H9 (cell line): ENCODE results near the gene GUCY1A1. TPM values are rescaled to one million over a fixed set of nuclear protein-coding genes. Genes with fewer than 3 reads are reported as not detected.
A peak's percentile ranks its signal among the peaks of the same experiment; 100 is the strongest.

ENCODE experiments used
- DNase-seq: peaks from one replicate; pipeline ENCODE4 v3.0.0-alpha.2; 2017
- H2AFZ ChIP-seq: one replicate; pipeline ENCODE4 v1.6.1; 2013; ENCODE audit warnings: mild to moderate bottlenecking, low read length, control low read depth, moderate library complexity
- H2AK5ac ChIP-seq: 2 replicates; pipeline ENCODE4 v1.6.1; 2013; ENCODE audit warnings: low read length, control low read depth, mixed read lengths; ENCODE audit not compliant: insufficient read length
- H2BK120ac ChIP-seq: one replicate; pipeline ENCODE4 v1.6.1; 2013; ENCODE audit warnings: low read depth, mild to moderate bottlenecking, low read length, control low read depth, inconsistent platforms; ENCODE audit not compliant: poor library complexity, severe bottlenecking
- H2BK12ac ChIP-seq: 2 replicates; pipeline ENCODE4 v1.6.1; 2013; ENCODE audit warnings: low read length, control low read depth, mixed read lengths, low read depth; ENCODE audit not compliant: insufficient read length
- H2BK15ac ChIP-seq: 2 replicates; pipeline ENCODE4 v1.6.1; 2013; ENCODE audit warnings: low read depth, low read length, control low read depth
- H2BK20ac ChIP-seq: one replicate; pipeline ENCODE4 v1.6.1; 2013; ENCODE audit warnings: low read depth, mild to moderate bottlenecking, low read length, control low read depth, inconsistent platforms; ENCODE audit not compliant: poor library complexity, severe bottlenecking
- H2BK5ac ChIP-seq: 2 replicates; pipeline ENCODE4 v1.6.1; 2013; ENCODE audit warnings: low read length, control low read depth, mixed read lengths; ENCODE audit not compliant: insufficient read length
- H3K14ac ChIP-seq: 2 replicates; pipeline ENCODE4 v1.6.1; 2013; ENCODE audit warnings: low read length, control low read depth; ENCODE audit not compliant: insufficient read depth
- H3K18ac ChIP-seq: 2 replicates; pipeline ENCODE4 v1.6.1; 2013; ENCODE audit warnings: low read depth, mild to moderate bottlenecking, mixed read lengths, low read length, control low read depth; ENCODE audit not compliant: insufficient read length
- H3K23ac ChIP-seq: 2 replicates; pipeline ENCODE4 v1.6.1; 2013; ENCODE audit warnings: low read length, control low read depth, mixed read lengths, low read depth; ENCODE audit not compliant: insufficient read length
- H3K23me2 ChIP-seq: 2 replicates; pipeline ENCODE4 v1.6.1; 2013; ENCODE audit warnings: low read depth, mild to moderate bottlenecking, mixed read lengths, low read length, control low read depth; ENCODE audit not compliant: insufficient read length, poor library complexity, severe bottlenecking
- H3K27ac ChIP-seq: 2 replicates; pipeline ENCODE4 v1.5.1; 2013; ENCODE audit warnings: low read length, control low read depth, mixed read lengths, low read depth; ENCODE audit not compliant: insufficient read length
- H3K27me3 ChIP-seq: 2 replicates; pipeline ENCODE4 v1.6.1; 2013; ENCODE audit warnings: low read length, control low read depth, inconsistent platforms; ENCODE audit not compliant: insufficient read depth
- H3K4ac ChIP-seq: 2 replicates; pipeline ENCODE4 v1.6.1; 2013; ENCODE audit warnings: low read depth, mild to moderate bottlenecking, control low read depth, inconsistent platforms, low read length, moderate library complexity
- H3K4me1 ChIP-seq: 2 replicates; pipeline ENCODE4 v1.6.1; 2013; ENCODE audit warnings: low read length, control low read depth, inconsistent platforms; ENCODE audit not compliant: insufficient read depth
- H3K4me2 ChIP-seq: 2 replicates; pipeline ENCODE4 v1.6.1; 2013; ENCODE audit warnings: low read length, control low read depth, mixed read lengths; ENCODE audit not compliant: insufficient read length, insufficient read depth
- H3K56ac ChIP-seq: 2 replicates; pipeline ENCODE4 v1.6.1; 2013; ENCODE audit warnings: low read depth, mild to moderate bottlenecking, mixed read lengths, low read length, control low read depth; ENCODE audit not compliant: insufficient read length
- H3K79me1 ChIP-seq: 2 replicates; pipeline ENCODE4 v1.6.1; 2013; ENCODE audit warnings: low read depth, mild to moderate bottlenecking, moderate library complexity, low read length, control low read depth, inconsistent platforms; ENCODE audit not compliant: insufficient read depth, poor library complexity, severe bottlenecking
- H3K79me2 ChIP-seq: 2 replicates; pipeline ENCODE4 v1.6.1; 2013; ENCODE audit warnings: low read length, control low read depth, inconsistent platforms; ENCODE audit not compliant: insufficient read depth
- H3K9ac ChIP-seq: 2 replicates; pipeline ENCODE4 v1.6.1; 2013; ENCODE audit warnings: low read length, control low read depth, mixed read lengths; ENCODE audit not compliant: insufficient read length; ENCODE audit errors: extremely low read depth
- H3K9me3 ChIP-seq: one replicate; pipeline ENCODE4 v1.6.1; 2013; ENCODE audit warnings: low read depth, low read length, inconsistent platforms; ENCODE audit not compliant: control insufficient read depth
- H3T11ph ChIP-seq: one replicate; pipeline ENCODE4 v1.6.1; 2013; ENCODE audit warnings: mild to moderate bottlenecking, low read length, control low read depth, inconsistent platforms
- H4K20me1 ChIP-seq: one replicate; pipeline ENCODE4 v1.6.1; 2013; ENCODE audit not compliant: control insufficient read depth, insufficient read length, insufficient read depth
- H4K5ac ChIP-seq: 2 replicates; pipeline ENCODE4 v1.6.1; 2013; ENCODE audit warnings: low read depth, mild to moderate bottlenecking, mixed read lengths, low read length, control low read depth; ENCODE audit not compliant: insufficient read length
- H4K8ac ChIP-seq: replicated peaks from 2 replicates; pipeline ENCODE4 v1.6.1; 2013; ENCODE audit warnings: low read length, control low read depth, mixed read lengths, low read depth; ENCODE audit not compliant: insufficient read length
- H4K91ac ChIP-seq: 2 replicates; pipeline ENCODE4 v1.6.1; 2013; ENCODE audit warnings: low read depth, mild to moderate bottlenecking, moderate library complexity, mixed read lengths, low read length, control low read depth; ENCODE audit not compliant: insufficient read length
- H3K27ac Mint-ChIP-seq, 3 experiments: 2 replicates in 2 of 3; 3 replicates in 1 of 3; pipeline ENCODE4 v1.8.0; 2020 to 2021; ENCODE audit warnings: mixed read lengths in 3 of 3, mild to moderate bottlenecking in 1 of 3, moderate library complexity in 1 of 3
- H3K27me3 Mint-ChIP-seq: 2 replicates; pipeline ENCODE4 v1.8.0; 2021; ENCODE audit warnings: low read depth, mild to moderate bottlenecking, moderate library complexity, mixed read lengths
- H3K36me3 Mint-ChIP-seq, 3 experiments: 2 replicates in 2 of 3; 3 replicates in 1 of 3; pipeline ENCODE4 v1.8.0; 2020 to 2021; ENCODE audit warnings: low read depth in 3 of 3, mixed read lengths in 3 of 3; ENCODE audit not compliant: insufficient read depth in 1 of 3
- H3K4me1 Mint-ChIP-seq, 2 experiments: 2 replicates each; pipeline ENCODE4 v1.8.0; 2020; ENCODE audit warnings: mixed read lengths in 2 of 2
- H3K4me3 Mint-ChIP-seq, 2 experiments: 2 replicates in 1 of 2; 3 replicates in 1 of 2; pipeline ENCODE4 v1.8.0; 2020 to 2021; ENCODE audit warnings: mild to moderate bottlenecking in 2 of 2, mixed read lengths in 2 of 2, moderate library complexity in 1 of 2
- H3K9me3 Mint-ChIP-seq, 2 experiments: 2 replicates in 1 of 2; 3 replicates in 1 of 2; pipeline ENCODE4 v1.8.0; 2020; ENCODE audit warnings: mild to moderate bottlenecking in 2 of 2, mixed read lengths in 2 of 2, moderate library complexity in 1 of 2
- WGBS: extraction: QIAGEN DNeasy Blood & Tissue Kit; methylation state at CpG from one replicate; pipeline ENCODE4 v1.1.7; 2013; ENCODE audit warnings: missing lambda C conversion rate, low lambda C conversion rate, mixed read lengths; ENCODE audit not compliant: insufficient read length; ENCODE audit errors: extremely low coverage; 5-methylcytosine and 5-hydroxymethylcytosine counted together
- total RNA-seq: library from RNA; stranded (reverse); gene quantifications from 2 replicates; pipeline ENCODE4 v1.2.1, GENCODE V29; 2021
- TF ChIP-seq, protein P1 (sequence below): fragments of 200-600 bp; sonication (generic); conservative IDR thresholded peaks from 3 replicates; pipeline ENCODE4 v1.8.0; 2021; ENCODE audit warnings: antibody characterized with exemption, mild to moderate bottlenecking

Gene GUCY1A1
- total RNA-seq, 1 experiment from 2014 or later = not detected

DNA sequence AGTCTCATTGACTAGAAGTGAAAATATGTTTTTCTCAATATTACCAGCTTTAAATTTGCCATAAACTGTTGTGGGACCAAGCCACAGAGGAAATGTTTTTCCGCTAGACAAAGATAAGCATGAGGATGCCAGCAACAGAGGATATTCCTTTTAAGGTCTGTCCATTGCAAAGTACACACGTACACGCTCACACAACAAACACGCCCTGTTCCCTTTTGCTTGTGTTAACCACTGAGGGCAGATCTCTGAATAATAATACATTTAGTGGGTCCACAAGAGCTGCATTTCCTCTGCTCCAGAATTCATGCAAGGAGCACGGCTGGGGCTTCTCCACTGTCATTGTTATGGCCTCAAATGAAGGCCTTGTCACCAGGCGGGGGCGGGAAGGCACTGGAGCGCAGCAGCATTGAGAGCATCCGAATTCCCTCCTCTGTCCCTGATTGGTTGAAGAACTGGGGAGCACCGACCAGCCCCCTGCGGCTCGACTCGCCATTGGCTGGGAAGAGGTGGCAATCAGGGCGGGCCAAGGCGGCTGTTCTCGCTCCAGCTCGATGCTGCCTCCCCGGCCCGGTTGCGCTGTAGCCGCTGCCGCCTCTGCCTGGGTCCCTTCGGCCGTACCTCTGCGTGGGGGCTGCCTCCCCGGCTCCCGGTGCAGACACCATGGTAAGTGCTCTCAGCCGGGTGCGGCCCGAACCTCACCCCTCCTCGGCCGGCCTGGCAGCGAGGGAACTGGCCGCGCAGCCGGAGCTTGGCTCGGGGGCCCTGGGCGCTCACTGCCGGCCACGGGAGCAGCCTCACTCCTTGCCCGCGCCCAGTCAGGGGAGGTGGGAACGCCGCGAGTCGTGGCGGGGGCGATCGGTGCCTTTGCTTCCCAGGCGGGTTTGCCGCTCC is 92.1 kb downstream of the GUCY1A1 start, which contains the start of gene GUCY1B1:
TSS of gene GUCY1B1 (plus strand) at position 541 of the 891 bp plus-strand sequence. CDS start at position 661, 120 bp downstream.
- Histone ChIP-seq H2BK12ac (no peak within 1 kb of the TSS), H3K18ac (no peak within 1 kb of the TSS), H2BK5ac (no peak within 1 kb of the TSS), H3K14ac (no peak within 1 kb of the TSS), H3K4me1 (no peaks in the 10 kb centered on the region), H3K79me1 (no peaks in the 10 kb centered on the region), H4K8ac (no peak within 1 kb of the TSS), H2BK120ac (no peak within 1 kb of the TSS), H3K9me3 (no peaks in the 10 kb centered on the region), H3K27me3 (no peaks in the 10 kb centered on the region; the same call in 1 of the 2 replicates), H3T11ph (no peak within 1 kb of the TSS), H3K56ac (no peak within 1 kb of the TSS), H3K23ac (no peak within 1 kb of the TSS), H2BK20ac (no peak within 1 kb of the TSS), H3K4ac (no peak within 1 kb of the TSS), H3K27ac (no peak within 1 kb of the TSS), H2AK5ac (no peak within 1 kb of the TSS), H2BK15ac (no peak within 1 kb of the TSS), H4K5ac (no peak within 1 kb of the TSS), H3K79me2 (no peaks in the 10 kb centered on the region), H3K23me2 (peaks cover 7% of the 10 kb centered on the region), H4K91ac (no peak within 1 kb of the TSS), H4K20me1 (no peaks in the 10 kb centered on the region), H3K4me2 (peak within 1 kb of the TSS; percentile 83), H2AFZ (no peak within 1 kb of the TSS), H3K9ac (no peak within 1 kb of the TSS)
- Mint-ChIP-seq H3K4me1 (peaks cover 5 to 8% of the 10 kb centered on the region in 2 experiments; a peak in 2 of 4 replicates), H3K27ac (no peak within 1 kb of the TSS), H3K4me3 (peak within 1 kb of the TSS; percentile 56 to 76), H3K27me3 (peaks cover 49% of the 10 kb centered on the region), H3K36me3 (no peaks in the 10 kb centered on the region), H3K9me3 (no peaks in the 10 kb centered on the region)
- peak; percentile 97 for DNase-seq
- no CpG with 5 or more reads among the region's 51 CpGs for WGBS
- TF ChIP-seq, protein P1, sequence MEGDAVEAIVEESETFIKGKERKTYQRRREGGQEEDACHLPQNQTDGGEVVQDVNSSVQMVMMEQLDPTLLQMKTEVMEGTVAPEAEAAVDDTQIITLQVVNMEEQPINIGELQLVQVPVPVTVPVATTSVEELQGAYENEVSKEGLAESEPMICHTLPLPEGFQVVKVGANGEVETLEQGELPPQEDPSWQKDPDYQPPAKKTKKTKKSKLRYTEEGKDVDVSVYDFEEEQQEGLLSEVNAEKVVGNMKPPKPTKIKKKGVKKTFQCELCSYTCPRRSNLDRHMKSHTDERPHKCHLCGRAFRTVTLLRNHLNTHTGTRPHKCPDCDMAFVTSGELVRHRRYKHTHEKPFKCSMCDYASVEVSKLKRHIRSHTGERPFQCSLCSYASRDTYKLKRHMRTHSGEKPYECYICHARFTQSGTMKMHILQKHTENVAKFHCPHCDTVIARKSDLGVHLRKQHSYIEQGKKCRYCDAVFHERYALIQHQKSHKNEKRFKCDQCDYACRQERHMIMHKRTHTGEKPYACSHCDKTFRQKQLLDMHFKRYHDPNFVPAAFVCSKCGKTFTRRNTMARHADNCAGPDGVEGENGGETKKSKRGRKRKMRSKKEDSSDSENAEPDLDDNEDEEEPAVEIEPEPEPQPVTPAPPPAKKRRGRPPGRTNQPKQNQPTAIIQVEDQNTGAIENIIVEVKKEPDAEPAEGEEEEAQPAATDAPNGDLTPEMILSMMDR = no peak; the same call in 1 of the 3 replicates
